Measurements from ENCODE around the gene KLK12.

The KLK12 gene

GRCh38 chr19:51015691-51016267, 19.0 kb downstream of the KLK12 start:
- peaks cover 39 to 40% of the 10 kb centered on the region in 2 donors for H3K27me3 ChIP-seq (ENCODE audit: control insufficient read depth in 1 of 2, insufficient read depth in 2 of 2, low read length in 2 of 2)

GRCh38 chr19:51014242-51014641, 20.6 kb downstream of the KLK12 start:
- Histone ChIP-seq H3K4me3 (ENCODE audit: low read length in 2 of 2) (no peak overlapping the region), H3K36me3 (ENCODE audit: control insufficient read depth in 2 of 2, insufficient read depth in 2 of 2, low read length in 2 of 2) (no peaks in the 10 kb centered on the region), H3K9me3 (ENCODE audit: control insufficient read depth in 2 of 2, low read length in 2 of 2) (no peaks in the 10 kb centered on the region), H3K4me1 (ENCODE audit: control insufficient read depth, insufficient read depth, low read length) (peaks cover 3% of the 10 kb centered on the region), H3K27ac (ENCODE audit: low read length) (no peak overlapping the region), H3K27me3 (ENCODE audit: control insufficient read depth in 1 of 2, insufficient read depth in 2 of 2, low read length in 2 of 2) (peaks cover 35 to 44% of the 10 kb centered on the region in 2 donors), H3K9ac (ENCODE audit: low read length in 2 of 2) (no peak overlapping the region)

More at GRCh38 chr19:51015691-51016267, 19.0 kb downstream of the KLK12 start:
- peaks cover 3% of the 10 kb centered on the region for H3K4me1 ChIP-seq (ENCODE audit: control insufficient read depth, insufficient read depth, low read length)
- no peak overlapping the region for H3K27ac ChIP-seq (ENCODE audit: low read length)
- H3K9ac ChIP-seq (ENCODE audit: low read length in 2 of 2): no peak overlapping the region
- H3K36me3 ChIP-seq (ENCODE audit: control insufficient read depth in 2 of 2, insufficient read depth in 2 of 2, low read length in 2 of 2): no peaks in the 10 kb centered on the region
- H3K9me3 ChIP-seq (ENCODE audit: control insufficient read depth in 2 of 2, low read length in 2 of 2): no peaks in the 10 kb centered on the region
- no peak overlapping the region for H3K4me3 ChIP-seq (ENCODE audit: low read length in 2 of 2)

GRCh38 chr19:51012661-51013190, 22.1 kb downstream of the KLK12 start:
- H3K4me3 ChIP-seq (ENCODE audit: low read length in 2 of 2): no peak overlapping the region
- no peaks in the 10 kb centered on the region for H3K36me3 ChIP-seq (ENCODE audit: control insufficient read depth in 2 of 2, insufficient read depth in 2 of 2, low read length in 2 of 2)
- H3K4me1 ChIP-seq (ENCODE audit: control insufficient read depth, insufficient read depth, low read length): no peaks in the 10 kb centered on the region
- H3K9me3 ChIP-seq (ENCODE audit: control insufficient read depth in 2 of 2, low read length in 2 of 2): no peaks in the 10 kb centered on the region
- peaks cover 29 to 39% of the 10 kb centered on the region in 2 donors for H3K27me3 ChIP-seq (ENCODE audit: control insufficient read depth in 1 of 2, insufficient read depth in 2 of 2, low read length in 2 of 2)
- no peak overlapping the region for H3K9ac ChIP-seq (ENCODE audit: low read length in 2 of 2)
- H3K27ac ChIP-seq (ENCODE audit: low read length): no peak overlapping the region

GRCh38 chr19:51010066-51010795, 24.6 kb downstream of the KLK12 start:
- no peak overlapping the region for H3K9ac ChIP-seq (ENCODE audit: low read length in 2 of 2)
- H3K36me3 ChIP-seq (ENCODE audit: control insufficient read depth in 2 of 2, insufficient read depth in 2 of 2, low read length in 2 of 2): no peaks in the 10 kb centered on the region
- no peaks in the 10 kb centered on the region for H3K4me1 ChIP-seq (ENCODE audit: control insufficient read depth, insufficient read depth, low read length)
- peaks cover 12 to 33% of the 10 kb centered on the region in 2 donors for H3K27me3 ChIP-seq (ENCODE audit: control insufficient read depth in 1 of 2, insufficient read depth in 2 of 2, low read length in 2 of 2)
- no peak overlapping the region for H3K4me3 ChIP-seq (ENCODE audit: low read length in 2 of 2)
- no peak overlapping the region for H3K27ac ChIP-seq (ENCODE audit: low read length)
- H3K9me3 ChIP-seq (ENCODE audit: control insufficient read depth in 2 of 2, low read length in 2 of 2): no peaks in the 10 kb centered on the region

- Histone ChIP-seq H3K36me3 (ENCODE audit: control insufficient read depth in 2 of 2, insufficient read depth in 2 of 2, low read length in 2 of 2) (no peaks in the 10 kb centered on the region), H3K4me1 (ENCODE audit: control insufficient read depth, insufficient read depth, low read length) (no peaks in the 10 kb centered on the region), H3K27ac (ENCODE audit: low read length) (no peak overlapping the region), H3K4me3 (ENCODE audit: low read length in 2 of 2) (no peak overlapping the region), H3K9ac (ENCODE audit: low read length in 2 of 2) (no peak overlapping the region), H3K27me3 (ENCODE audit: control insufficient read depth in 1 of 2, insufficient read depth in 2 of 2, low read length in 2 of 2) (peaks cover 10 to 25% of the 10 kb centered on the region in 2 donors), H3K9me3 (ENCODE audit: control insufficient read depth in 2 of 2, low read length in 2 of 2) (no peaks in the 10 kb centered on the region)
Measured at GRCh38 chr19:51009061-51009891, 25.5 kb downstream of the KLK12 start.

GRCh38 chr19:51007488-51007887, 27.3 kb downstream of the KLK12 start:
- H3K36me3 ChIP-seq (ENCODE audit: control insufficient read depth in 2 of 2, insufficient read depth in 2 of 2, low read length in 2 of 2): no peaks in the 10 kb centered on the region
- no peak overlapping the region for H3K27ac ChIP-seq (ENCODE audit: low read length)
- H3K27me3 ChIP-seq (ENCODE audit: control insufficient read depth in 1 of 2, insufficient read depth in 2 of 2, low read length in 2 of 2): peaks cover 17 to 22% of the 10 kb centered on the region in 2 donors
- no peak overlapping the region for H3K9ac ChIP-seq (ENCODE audit: low read length in 2 of 2)
- H3K9me3 ChIP-seq (ENCODE audit: control insufficient read depth in 2 of 2, low read length in 2 of 2): no peaks in the 10 kb centered on the region
- no peaks in the 10 kb centered on the region for H3K4me1 ChIP-seq (ENCODE audit: control insufficient read depth, insufficient read depth, low read length)
- H3K4me3 ChIP-seq (ENCODE audit: low read length in 2 of 2): no peak overlapping the region

- no peak overlapping the region for H3K9ac ChIP-seq (ENCODE audit: low read length in 2 of 2)
- no peak overlapping the region for H3K27ac ChIP-seq (ENCODE audit: low read length)
- no peaks in the 10 kb centered on the region for H3K4me1 ChIP-seq (ENCODE audit: control insufficient read depth, insufficient read depth, low read length)
- no peaks in the 10 kb centered on the region for H3K36me3 ChIP-seq (ENCODE audit: control insufficient read depth in 2 of 2, insufficient read depth in 2 of 2, low read length in 2 of 2)
- H3K27me3 ChIP-seq (ENCODE audit: control insufficient read depth in 1 of 2, insufficient read depth in 2 of 2, low read length in 2 of 2): peaks cover 25 to 26% of the 10 kb centered on the region in 2 donors
- H3K4me3 ChIP-seq (ENCODE audit: low read length in 2 of 2): no peak overlapping the region
- H3K9me3 ChIP-seq (ENCODE audit: control insufficient read depth in 2 of 2, low read length in 2 of 2): no peaks in the 10 kb centered on the region
Measured at GRCh38 chr19:51006406-51006805, 28.4 kb downstream of the KLK12 start.

GRCh38 chr19:51005248-51005647, 29.6 kb downstream of the KLK12 start:
- Histone ChIP-seq H3K9me3 (ENCODE audit: control insufficient read depth in 2 of 2, low read length in 2 of 2) (no peaks in the 10 kb centered on the region), H3K9ac (ENCODE audit: low read length in 2 of 2) (no peak overlapping the region), H3K27me3 (ENCODE audit: control insufficient read depth in 1 of 2, insufficient read depth in 2 of 2, low read length in 2 of 2) (peaks cover 31% of the 10 kb centered on the region in 2 donors), H3K4me3 (ENCODE audit: low read length in 2 of 2) (no peak overlapping the region), H3K36me3 (ENCODE audit: control insufficient read depth in 2 of 2, insufficient read depth in 2 of 2, low read length in 2 of 2) (no peaks in the 10 kb centered on the region), H3K4me1 (ENCODE audit: control insufficient read depth, insufficient read depth, low read length) (no peaks in the 10 kb centered on the region), H3K27ac (ENCODE audit: low read length) (no peak overlapping the region)

GRCh38 chr19:51003316-51003715, 31.5 kb downstream of the KLK12 start:
- no peak overlapping the region for H3K27ac ChIP-seq (ENCODE audit: low read length)
- H3K4me1 ChIP-seq (ENCODE audit: control insufficient read depth, insufficient read depth, low read length): no peaks in the 10 kb centered on the region
- H3K9me3 ChIP-seq (ENCODE audit: control insufficient read depth in 2 of 2, low read length in 2 of 2): no peaks in the 10 kb centered on the region
- H3K27me3 ChIP-seq (ENCODE audit: control insufficient read depth in 1 of 2, insufficient read depth in 2 of 2, low read length in 2 of 2): peaks cover 29 to 30% of the 10 kb centered on the region in 2 donors
- no peak overlapping the region for H3K9ac ChIP-seq (ENCODE audit: low read length in 2 of 2)
- no peak overlapping the region for H3K4me3 ChIP-seq (ENCODE audit: low read length in 2 of 2)
- H3K36me3 ChIP-seq (ENCODE audit: control insufficient read depth in 2 of 2, insufficient read depth in 2 of 2, low read length in 2 of 2): no peaks in the 10 kb centered on the region

- H3K36me3 ChIP-seq (ENCODE audit: control insufficient read depth in 2 of 2, insufficient read depth in 2 of 2, low read length in 2 of 2): no peaks in the 10 kb centered on the region
- no peaks in the 10 kb centered on the region for H3K4me1 ChIP-seq (ENCODE audit: control insufficient read depth, insufficient read depth, low read length)
- peaks cover 30 to 32% of the 10 kb centered on the region in 2 donors for H3K27me3 ChIP-seq (ENCODE audit: control insufficient read depth in 1 of 2, insufficient read depth in 2 of 2, low read length in 2 of 2)
- no peak overlapping the region for H3K9ac ChIP-seq (ENCODE audit: low read length in 2 of 2)
- H3K4me3 ChIP-seq (ENCODE audit: low read length in 2 of 2): no peak overlapping the region
- H3K27ac ChIP-seq (ENCODE audit: low read length): no peak overlapping the region
- H3K9me3 ChIP-seq (ENCODE audit: control insufficient read depth in 2 of 2, low read length in 2 of 2): no peaks in the 10 kb centered on the region
Measured at GRCh38 chr19:51002542-51003311, 32.1 kb downstream of the KLK12 start.
